ENCODE results near the gene GNB5.

The GNB5 gene

DNA sequence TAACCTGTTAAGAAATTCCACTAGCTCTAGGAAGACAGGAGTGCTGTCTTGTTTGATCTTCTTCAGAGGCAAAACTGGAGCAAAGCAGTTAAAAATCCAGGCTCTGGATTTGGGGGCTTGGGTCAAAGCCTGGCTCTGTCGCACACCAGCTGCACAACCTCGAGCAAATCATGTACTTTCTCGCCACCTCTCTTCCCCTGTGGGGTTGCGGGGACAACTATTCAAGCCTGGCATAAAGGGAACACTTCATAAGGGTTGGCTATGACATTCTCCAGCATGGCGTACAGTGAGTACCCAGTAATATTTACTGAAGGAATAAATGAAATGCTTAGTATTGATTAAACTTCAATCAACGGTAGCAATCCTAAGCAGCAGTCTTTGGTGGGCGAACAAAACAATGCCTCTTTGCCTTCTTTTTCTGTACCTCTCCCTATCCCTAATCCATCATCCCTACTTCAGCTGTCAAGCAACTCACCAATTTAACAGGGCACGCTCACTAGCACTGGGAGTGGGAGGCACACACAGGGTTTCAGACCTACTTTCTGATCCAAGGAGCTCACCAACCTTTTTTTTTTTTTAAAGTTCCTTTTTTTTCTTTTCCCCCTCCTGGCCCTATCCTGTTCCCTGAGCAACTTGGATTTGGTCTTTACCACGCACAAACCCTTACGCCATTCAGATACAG, 33.0 kb downstream of the GNB5 start:
- TF ChIP-seq, protein P1, sequence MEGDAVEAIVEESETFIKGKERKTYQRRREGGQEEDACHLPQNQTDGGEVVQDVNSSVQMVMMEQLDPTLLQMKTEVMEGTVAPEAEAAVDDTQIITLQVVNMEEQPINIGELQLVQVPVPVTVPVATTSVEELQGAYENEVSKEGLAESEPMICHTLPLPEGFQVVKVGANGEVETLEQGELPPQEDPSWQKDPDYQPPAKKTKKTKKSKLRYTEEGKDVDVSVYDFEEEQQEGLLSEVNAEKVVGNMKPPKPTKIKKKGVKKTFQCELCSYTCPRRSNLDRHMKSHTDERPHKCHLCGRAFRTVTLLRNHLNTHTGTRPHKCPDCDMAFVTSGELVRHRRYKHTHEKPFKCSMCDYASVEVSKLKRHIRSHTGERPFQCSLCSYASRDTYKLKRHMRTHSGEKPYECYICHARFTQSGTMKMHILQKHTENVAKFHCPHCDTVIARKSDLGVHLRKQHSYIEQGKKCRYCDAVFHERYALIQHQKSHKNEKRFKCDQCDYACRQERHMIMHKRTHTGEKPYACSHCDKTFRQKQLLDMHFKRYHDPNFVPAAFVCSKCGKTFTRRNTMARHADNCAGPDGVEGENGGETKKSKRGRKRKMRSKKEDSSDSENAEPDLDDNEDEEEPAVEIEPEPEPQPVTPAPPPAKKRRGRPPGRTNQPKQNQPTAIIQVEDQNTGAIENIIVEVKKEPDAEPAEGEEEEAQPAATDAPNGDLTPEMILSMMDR (IDR thresholded peaks at IDR 0.05; ENCODE audit: control insufficient read depth, insufficient read depth, low read depth, low read length, missing control alignments): no peak
- H3K4me3 ChIP-seq (ENCODE audit: control insufficient read depth, low read depth, low read length): no peak overlapping the region
- DNase-seq (ENCODE audit: low read depth): no peak

DNA sequence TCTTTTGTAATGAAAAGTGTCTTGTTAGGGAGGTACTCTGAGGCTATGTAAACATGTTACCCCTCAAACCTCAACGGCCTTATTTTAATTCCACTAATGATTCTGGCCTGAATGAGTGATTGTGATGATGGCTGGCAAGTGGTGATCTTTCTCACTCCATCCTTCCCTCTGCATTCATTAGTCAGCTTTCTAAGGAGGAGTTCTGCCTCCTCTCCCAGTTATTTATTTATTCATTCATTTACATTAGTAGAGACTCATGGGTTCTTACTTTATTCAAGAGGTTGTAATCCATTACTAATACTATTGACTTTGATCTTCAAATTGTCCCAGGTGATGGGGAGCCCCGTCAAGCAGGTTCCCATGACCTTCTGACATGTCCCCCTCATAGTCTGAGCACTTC, 35.3 kb downstream of the GNB5 start:
- TF ChIP-seq, protein P1 (IDR thresholded peaks at IDR 0.05; ENCODE audit: control insufficient read depth, insufficient read depth, low read depth, low read length, missing control alignments): no peak
- no peak for DNase-seq (ENCODE audit: low read depth)
- no peak overlapping the region for H3K4me3 ChIP-seq (ENCODE audit: control insufficient read depth, low read depth, low read length)

DNA sequence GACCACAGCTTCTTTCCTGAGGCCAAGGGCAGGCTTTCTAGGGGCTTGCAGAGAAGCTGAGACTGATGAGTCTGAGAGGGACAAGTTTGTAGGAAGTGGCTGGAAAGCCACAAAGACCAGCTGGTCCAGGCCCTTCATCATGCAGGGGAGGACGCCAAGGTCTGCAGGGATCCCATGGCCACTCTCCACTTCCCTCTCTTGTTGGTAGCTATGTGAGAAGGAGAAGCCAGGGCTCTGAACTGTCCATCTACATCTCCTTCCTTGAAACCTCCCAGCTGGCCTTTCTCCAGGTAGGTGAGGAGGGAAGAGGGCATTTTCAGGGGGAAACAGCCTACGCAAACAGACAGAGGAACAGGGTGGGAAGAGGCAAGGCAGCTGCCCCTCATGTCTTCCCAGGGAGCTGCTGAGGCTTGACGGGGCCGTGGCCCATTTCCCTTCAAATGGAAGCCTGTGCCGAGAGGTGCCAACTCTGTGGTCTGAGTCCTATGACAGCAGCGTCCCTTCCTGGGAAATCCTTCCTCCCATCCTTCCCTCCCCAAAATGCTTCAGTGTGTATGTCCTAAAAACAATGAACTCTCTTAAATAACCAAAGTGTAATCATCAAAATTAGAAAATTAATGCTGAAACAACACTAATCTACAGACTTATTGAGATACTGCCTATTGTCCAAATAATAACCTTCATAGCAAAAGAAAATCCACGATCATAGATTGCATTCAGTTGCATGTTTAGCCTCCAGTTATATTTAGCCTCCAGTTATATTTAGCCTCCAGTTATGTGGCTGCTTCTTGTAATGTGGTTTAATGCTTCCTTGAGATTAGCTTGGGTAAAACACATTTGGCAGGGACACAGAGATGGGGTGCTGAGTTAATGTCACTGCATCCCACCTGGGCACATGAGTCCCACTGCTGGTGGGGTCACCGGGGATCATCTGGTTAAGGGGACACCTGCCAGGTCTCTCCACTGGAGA, 36.0 kb downstream of the GNB5 start:
- TF ChIP-seq, protein P1 (IDR thresholded peaks at IDR 0.05; ENCODE audit: control insufficient read depth, insufficient read depth, low read depth, low read length, missing control alignments): no peak
- H3K4me3 ChIP-seq (ENCODE audit: control insufficient read depth, low read depth, low read length): no peak overlapping the region
- DNase-seq (ENCODE audit: low read depth): no peak

DNA sequence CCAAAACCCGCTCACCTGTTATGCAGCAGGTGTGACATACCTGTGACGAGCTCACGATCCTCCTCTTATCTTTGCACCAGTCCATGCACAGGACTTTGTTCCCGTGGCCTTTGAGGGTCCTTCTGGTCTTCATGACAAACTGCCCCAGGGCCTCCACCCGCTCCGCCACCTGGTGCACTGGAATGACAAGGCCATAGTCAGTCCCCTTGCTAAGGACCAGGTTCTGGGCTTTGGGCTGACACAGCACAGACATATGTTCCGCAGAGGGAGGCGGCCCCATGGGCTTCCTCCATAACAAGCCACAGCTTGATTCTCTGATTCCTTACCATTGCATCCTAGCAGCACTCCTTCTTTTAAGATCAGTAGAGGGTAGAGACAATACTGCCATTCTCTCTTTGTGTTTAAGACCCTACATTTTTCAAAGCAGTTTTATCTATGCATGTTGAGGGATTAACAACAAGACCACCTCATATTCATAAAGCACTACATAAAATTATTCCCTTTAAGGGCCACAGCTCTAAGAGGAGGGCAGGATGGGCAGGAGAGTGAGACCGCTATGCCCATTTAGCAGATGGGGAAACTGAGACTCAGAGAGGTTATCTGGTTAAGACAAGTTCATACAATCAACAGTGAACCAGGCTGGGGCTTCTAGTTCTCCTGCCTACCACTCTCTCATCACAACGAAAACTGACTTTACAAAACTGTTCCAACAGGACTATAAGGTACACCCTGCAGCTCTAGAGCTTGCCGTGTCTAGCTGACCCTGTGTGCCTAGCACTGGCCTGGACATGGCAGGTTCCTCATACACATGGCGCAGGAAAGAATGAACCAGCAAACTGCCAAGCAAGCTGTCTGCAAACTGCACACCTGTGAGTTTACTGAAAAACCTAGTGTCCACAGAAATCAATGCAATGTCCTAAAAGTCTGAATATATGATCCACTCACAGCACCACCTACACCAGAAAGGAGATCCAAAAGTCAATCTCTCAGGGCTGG, 37.0 kb downstream of the GNB5 start:
- TF ChIP-seq, protein P1 (IDR thresholded peaks at IDR 0.05; ENCODE audit: control insufficient read depth, insufficient read depth, low read depth, low read length, missing control alignments): no peak
- H3K4me3 ChIP-seq (ENCODE audit: control insufficient read depth, low read depth, low read length): no peak overlapping the region
- no peak for DNase-seq (ENCODE audit: low read depth)

DNA sequence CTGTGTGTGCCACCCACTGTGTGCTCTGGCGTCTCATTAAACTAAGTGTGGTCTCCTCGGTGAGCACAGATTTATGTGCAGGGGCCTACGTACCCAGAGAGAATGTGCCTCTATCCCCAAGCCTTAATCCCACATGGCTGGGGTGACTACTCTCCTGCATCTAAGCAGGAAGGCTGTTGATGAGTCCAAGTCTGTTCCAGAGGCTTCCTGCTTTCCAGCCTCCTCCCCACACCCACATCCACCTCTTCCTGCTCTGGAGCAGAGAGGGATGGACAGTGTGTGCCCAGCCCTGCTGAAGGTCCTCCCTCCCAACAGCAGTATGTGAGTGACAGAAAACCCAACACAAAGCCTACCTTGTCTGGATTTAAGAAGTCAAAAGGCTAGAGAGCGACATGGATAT, 39.8 kb downstream of the GNB5 start:
- TF ChIP-seq, protein P1 (IDR thresholded peaks at IDR 0.05; ENCODE audit: control insufficient read depth, insufficient read depth, low read depth, low read length, missing control alignments): no peak
- DNase-seq (ENCODE audit: low read depth): no peak
- no peak overlapping the region for H3K4me3 ChIP-seq (ENCODE audit: control insufficient read depth, low read depth, low read length)

DNA sequence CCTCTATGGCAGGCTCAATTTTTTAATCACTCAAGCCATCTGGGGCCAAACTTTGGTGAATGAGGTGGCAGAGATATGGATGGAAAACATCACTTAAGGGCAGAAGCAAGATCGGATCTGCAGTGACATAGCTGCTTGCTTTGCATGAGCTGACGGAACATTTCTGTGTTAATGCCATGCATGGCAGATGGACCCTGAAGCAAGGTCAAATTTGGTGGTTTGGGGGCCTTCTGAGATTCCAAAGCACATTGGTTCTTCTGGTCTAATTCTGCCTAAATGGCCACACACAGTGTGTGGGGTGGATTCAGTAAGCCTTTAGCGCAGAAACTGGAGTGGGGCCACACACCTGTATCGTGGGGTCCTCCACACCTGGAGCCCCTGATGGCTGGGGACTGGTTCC, 40.3 kb downstream of the GNB5 start:
- no peak overlapping the region for H3K4me3 ChIP-seq (ENCODE audit: control insufficient read depth, low read depth, low read length)
- TF ChIP-seq, protein P1 (IDR thresholded peaks at IDR 0.05; ENCODE audit: control insufficient read depth, insufficient read depth, low read depth, low read length, missing control alignments): no peak
- no peak for DNase-seq (ENCODE audit: low read depth)
